ENCODE measurements around the gene EPB41L2. TPM values are rescaled to one million over a fixed set of nuclear protein-coding genes. Genes with fewer than 3 reads are reported as not detected.
"Not testable (repeated sequence)": the region's sequence is repeated elsewhere in the genome, so short reads cannot be mapped to it uniquely, and the experiment has no call there.

Gene EPB41L2
- total RNA-seq, 1 experiment from 2014 or later, result 63.9 TPM

GRCh38 chr6:130961148-130961547 is 101.9 kb downstream of the EPB41L2 start:
- Histone ChIP-seq H3K36me3 (peaks cover 1% of the 10 kb centered on the region; the same call in 1 of the 2 replicates), H3K9me3 (no peaks in the 10 kb centered on the region), H3K27me3 (no peaks in the 10 kb centered on the region), H3K4me3 (no peak overlapping the region)
- DNase-seq, result no peak

GRCh38 chr6:130959951-130960350 is 103.1 kb downstream of the EPB41L2 start:
- H3K9me3 ChIP-seq, result no peaks in the 10 kb centered on the region
- H3K36me3 ChIP-seq, result peaks cover 11% of the 10 kb centered on the region; the same call in 1 of the 2 replicates
- H3K4me3 ChIP-seq, result no peak overlapping the region
- peak; percentile 9 for DNase-seq
- no peaks in the 10 kb centered on the region for H3K27me3 ChIP-seq

- Histone ChIP-seq H3K36me3 (peaks cover 15% of the 10 kb centered on the region; the same call in 1 of the 2 replicates), H3K4me3 (no peak overlapping the region), H3K27me3 (no peaks in the 10 kb centered on the region), H3K9me3 (no peaks in the 10 kb centered on the region)
- DNase-seq, result no peak
Observed at GRCh38 chr6:130958468-130958867, 104.6 kb downstream of the EPB41L2 start.

GRCh38 chr6:130955755-130956154 is 107.3 kb downstream of the EPB41L2 start:
- Histone ChIP-seq H3K36me3 (peaks cover 18% of the 10 kb centered on the region; the same call in 1 of the 2 replicates), H3K4me3 (no peak overlapping the region), H3K27me3 (no peaks in the 10 kb centered on the region), H3K9me3 (no peaks in the 10 kb centered on the region)
- no peak for DNase-seq

GRCh38 chr6:130949553-130949952 is 113.5 kb downstream of the EPB41L2 start:
- no peaks in the 10 kb centered on the region for H3K9me3 ChIP-seq
- DNase-seq, result no peak
- no peak overlapping the region for H3K4me3 ChIP-seq
- peaks cover 9% of the 10 kb centered on the region; the same call in 1 of the 2 replicates for H3K36me3 ChIP-seq
- no peaks in the 10 kb centered on the region for H3K27me3 ChIP-seq

- no peak for DNase-seq
Observed at GRCh38 chr6:130947464-130947863, 115.6 kb downstream of the EPB41L2 start.

GRCh38 chr6:130946076-130946475 is 117.0 kb downstream of the EPB41L2 start:
- Histone ChIP-seq H3K27me3 (no peaks in the 10 kb centered on the region), H3K4me3 (no peak overlapping the region), H3K9me3 (no peaks in the 10 kb centered on the region), H3K36me3 (peaks cover 5% of the 10 kb centered on the region; the same call in 1 of the 2 replicates)
- no peak for DNase-seq

More at GRCh38 chr6:130947464-130947863, 115.6 kb downstream of the EPB41L2 start:
- H3K27me3 ChIP-seq, result no peaks in the 10 kb centered on the region
- no peaks in the 10 kb centered on the region for H3K9me3 ChIP-seq
- peaks cover 9% of the 10 kb centered on the region; the same call in 1 of the 2 replicates for H3K36me3 ChIP-seq
- H3K4me3 ChIP-seq, result no peak overlapping the region

GRCh38 chr6:130945401-130945919 is 117.6 kb downstream of the EPB41L2 start:
- Histone ChIP-seq H3K4me3 (no peak overlapping the region), H3K27me3 (no peaks in the 10 kb centered on the region), H3K36me3 (peaks cover 5% of the 10 kb centered on the region; the same call in 1 of the 2 replicates), H3K9me3 (no peaks in the 10 kb centered on the region)
- DNase-seq, result no peak

GRCh38 chr6:130944486-130944885 is 118.6 kb downstream of the EPB41L2 start:
- no peaks in the 10 kb centered on the region for H3K27me3 ChIP-seq
- H3K4me3 ChIP-seq, result no peak overlapping the region
- H3K36me3 ChIP-seq, result peaks cover 5% of the 10 kb centered on the region; the same call in 1 of the 2 replicates
- no peak for DNase-seq
- no peaks in the 10 kb centered on the region for H3K9me3 ChIP-seq

GRCh38 chr6:130943738-130944137 is 119.3 kb downstream of the EPB41L2 start:
- Histone ChIP-seq H3K27me3 (no peaks in the 10 kb centered on the region), H3K36me3 (peaks cover 5% of the 10 kb centered on the region; the same call in 1 of the 2 replicates), H3K9me3 (no peaks in the 10 kb centered on the region), H3K4me3 (no peak overlapping the region)
- no peak for DNase-seq

GRCh38 chr6:130942752-130943151 is 120.3 kb downstream of the EPB41L2 start:
- not testable (repeated sequence) for H3K27me3 ChIP-seq, H3K36me3 ChIP-seq, DNase-seq, H3K4me3 ChIP-seq, H3K9me3 ChIP-seq

- DNase-seq, result peak; percentile 12
- Histone ChIP-seq H3K9me3 (no peaks in the 10 kb centered on the region), H3K27me3 (no peaks in the 10 kb centered on the region), H3K36me3 (no peaks in the 10 kb centered on the region), H3K4me3 (no peak overlapping the region)
Observed at GRCh38 chr6:130937942-130938604, 125.0 kb downstream of the EPB41L2 start.

- H3K36me3 ChIP-seq, result no peaks in the 10 kb centered on the region
- DNase-seq, result no peak
- H3K9me3 ChIP-seq, result no peaks in the 10 kb centered on the region
- no peaks in the 10 kb centered on the region for H3K27me3 ChIP-seq
- no peak overlapping the region for H3K4me3 ChIP-seq
Observed at GRCh38 chr6:130936933-130937332, 126.1 kb downstream of the EPB41L2 start.

GRCh38 chr6:130935978-130936377 is 127.1 kb downstream of the EPB41L2 start:
- H3K9me3 ChIP-seq, result no peaks in the 10 kb centered on the region
- no peak overlapping the region for H3K4me3 ChIP-seq
- H3K36me3 ChIP-seq, result no peaks in the 10 kb centered on the region
- H3K27me3 ChIP-seq, result no peaks in the 10 kb centered on the region
- no peak for DNase-seq

GRCh38 chr6:130934848-130935585 is 128.0 kb downstream of the EPB41L2 start:
- Histone ChIP-seq H3K4me3 (no peak overlapping the region), H3K27me3 (no peaks in the 10 kb centered on the region), H3K36me3 (no peaks in the 10 kb centered on the region), H3K9me3 (no peaks in the 10 kb centered on the region)
- DNase-seq, result no peak

GRCh38 chr6:130933712-130934200 is 129.3 kb downstream of the EPB41L2 start:
- no peaks in the 10 kb centered on the region for H3K9me3 ChIP-seq
- no peaks in the 10 kb centered on the region for H3K27me3 ChIP-seq
- no peak overlapping the region for H3K4me3 ChIP-seq
- DNase-seq, result peak; percentile 28
- no peaks in the 10 kb centered on the region for H3K36me3 ChIP-seq

GRCh38 chr6:130932921-130933320 is 130.1 kb downstream of the EPB41L2 start:
- DNase-seq, result no peak
- no peaks in the 10 kb centered on the region for H3K27me3 ChIP-seq
- no peak overlapping the region for H3K4me3 ChIP-seq
- no peaks in the 10 kb centered on the region for H3K36me3 ChIP-seq
- no peaks in the 10 kb centered on the region for H3K9me3 ChIP-seq
